GM12878 (cell line): Measurements from ENCODE around the gene RPS3. TPM values are rescaled to one million over a fixed set of nuclear protein-coding genes. Genes with fewer than 3 reads are reported as not detected.

Experiments
- ATAC-seq: fragments of 200-7000 bp; cut with Tn5 transposase; 3 replicates; pipeline ENCODE4 v1.9.1; 2020; ENCODE audit warnings: mild to moderate bottlenecking, moderate library complexity
- BruUV-seq: library from RNA; stranded (reverse); fragments of 400-500 nt; replicated peaks from 2 replicates; lab custom pipeline; 2021; lab: Mats Ljungman, UMichigan
- CTCF ChIA-PET: fragments of 300-600 bp; sonication (Branson Sonifier 250); formaldehyde crosslinking; extraction: SDS; loops from one replicate; lab custom pipeline; 2021; ENCODE audit warnings: inconsistent platforms; lab: Yijun Ruan, JAX
- POLR2A ChIA-PET: fragments of 350-600 bp; formaldehyde crosslinking; extraction: SDS; loops from one replicate; lab custom pipeline; 2021; ENCODE audit warnings: inconsistent platforms; lab: Charles Lee
- RAD21 ChIA-PET: fragments of 300-600 bp; sonication (Branson Sonifier 250); formaldehyde crosslinking; loops from one replicate; lab custom pipeline; 2023; ENCODE audit warnings: antibody characterized with exemption; ENCODE audit not compliant: unreplicated experiment; lab: Charles Lee
- SMC1A ChIA-PET: fragments of 300-600 bp; sonication (Branson Sonifier 250); formaldehyde crosslinking; loops from one replicate; lab custom pipeline; 2023; ENCODE audit not compliant: unreplicated experiment, uncharacterized antibody; lab: Charles Lee
- DNase-seq: peaks from one replicate; pipeline ENCODE4 v3.0.0-alpha.2; 2011; ENCODE audit warnings: low read depth, low spot score
- FAIRE-seq: peaks from 3 replicates; lab custom pipeline; 2011; peaks lifted over from hg19 to GRCh38; lab: Jason Lieb, UNC
- H2AFZ ChIP-seq: 2 replicates; pipeline ENCODE4 v1.6.0; 2011; ENCODE audit warnings: low read depth, low read length, control low read depth; ENCODE audit not compliant: control insufficient read depth
- H3K27ac ChIP-seq: 2 replicates; pipeline ENCODE4 v1.5.1; 2011; ENCODE audit warnings: control low read depth; ENCODE audit not compliant: control insufficient read depth, insufficient read depth
- H3K27me3 ChIP-seq, 2 experiments: replicated peaks in 1 of 2; 2 replicates each; pipeline versions ENCODE4 v1.6.0 to v1.6.1; 2011; ENCODE audit warnings: low read length in 1 of 2; ENCODE audit not compliant: control insufficient read depth in 2 of 2, insufficient read depth in 2 of 2
- H3K36me3 ChIP-seq, 2 experiments: 2 replicates each; pipeline ENCODE4 v1.5.1; 2011; ENCODE audit warnings: low read length in 1 of 2; ENCODE audit not compliant: control insufficient read depth in 2 of 2, insufficient read depth in 2 of 2
- H3K4me1 ChIP-seq: 2 replicates; pipeline ENCODE4 v1.6.1; 2011; ENCODE audit warnings: mild to moderate bottlenecking, low read length, moderate library complexity, mixed read lengths; ENCODE audit not compliant: control insufficient read depth, insufficient read depth
- H3K4me2 ChIP-seq: 2 replicates; pipeline ENCODE4 v1.6.0; 2011; ENCODE audit warnings: control low read depth; ENCODE audit not compliant: control insufficient read depth, insufficient read depth
- H3K4me3 ChIP-seq: fragments of 200-600 bp; sonication (generic); 2 replicates; pipeline ENCODE4 v1.5.1; 2016
- H3K79me2 ChIP-seq: 2 replicates; pipeline ENCODE4 v1.6.0; 2011; ENCODE audit warnings: low read length; ENCODE audit not compliant: control insufficient read depth, insufficient read depth
- H3K9ac ChIP-seq: 2 replicates; pipeline ENCODE4 v1.8.0; 2011; ENCODE audit warnings: low read length, control low read depth, mixed read lengths; ENCODE audit not compliant: control insufficient read depth, insufficient read depth
- H3K9me3 ChIP-seq: replicated peaks from 3 replicates; pipeline ENCODE4 v1.5.1; 2011; ENCODE audit warnings: mild to moderate bottlenecking, low read length; ENCODE audit not compliant: control insufficient read depth, insufficient read depth
- H4K20me1 ChIP-seq: 2 replicates; pipeline ENCODE4 v1.6.0; 2011; ENCODE audit not compliant: control insufficient read depth, insufficient read depth
- BMI1 ChIP-seq: fragments of 450-650 bp; IDR thresholded peaks from 2 replicates; pipeline ENCODE4 v1.6.1; 2016; ENCODE audit warnings: mild to moderate bottlenecking, moderate library complexity, borderline replicate concordance
- CBX5 ChIP-seq: sonication (generic); IDR thresholded peaks from 2 replicates; pipeline ENCODE4 v1.6.1; 2016; ENCODE audit warnings: low read depth, moderate library complexity, mild to moderate bottlenecking, inconsistent platforms
- CHD4 ChIP-seq: fragments of 200-600 bp; sonication (generic); IDR thresholded peaks from 2 replicates; pipeline ENCODE4 v1.6.1; 2016; ENCODE audit warnings: mild to moderate bottlenecking
- FOS ChIP-seq: IDR thresholded peaks from 3 replicates; pipeline ENCODE4 v1.6.1; 2011; ENCODE audit warnings: borderline replicate concordance; ENCODE audit not compliant: insufficient read length; ENCODE audit errors: extremely low read depth
- HDGF ChIP-seq: fragments of 450-650 bp; IDR thresholded peaks from 2 replicates; pipeline ENCODE4 v1.6.1; 2016; ENCODE audit warnings: antibody characterized with exemption
- MEF2A ChIP-seq: IDR thresholded peaks from 2 replicates; pipeline ENCODE4 v1.6.1; 2011; ENCODE audit warnings: low read depth, mild to moderate bottlenecking, low read length, moderate library complexity; ENCODE audit not compliant: insufficient read depth
- NFYB ChIP-seq: IDR thresholded peaks from 2 replicates; pipeline ENCODE4 v1.6.1; 2011; ENCODE audit warnings: low read depth, mild to moderate bottlenecking, low read length, improper control_type of control experiment, moderate library complexity; ENCODE audit not compliant: insufficient read depth
- NR2C1 ChIP-seq: fragments of 450-650 bp; IDR thresholded peaks from 2 replicates; pipeline ENCODE4 v1.6.1; 2017; ENCODE audit warnings: antibody characterized with exemption, mild to moderate bottlenecking, moderate library complexity
- PML ChIP-seq: IDR thresholded peaks from 2 replicates; pipeline ENCODE4 v1.6.1; 2012; ENCODE audit warnings: low read length, inconsistent platforms
- RB1 ChIP-seq: fragments of 450-650 bp; formaldehyde crosslinking; IDR thresholded peaks from 2 replicates; pipeline ENCODE4 v1.6.1; 2017; ENCODE audit warnings: mild to moderate bottlenecking, borderline replicate concordance
- SPI1 ChIP-seq: IDR thresholded peaks from 2 replicates; pipeline ENCODE4 v1.6.1; 2011; ENCODE audit warnings: low read depth, mild to moderate bottlenecking, low read length, moderate library complexity, borderline replicate concordance; ENCODE audit not compliant: insufficient read depth
- STAT3 ChIP-seq: IDR thresholded peaks from 2 replicates; pipeline ENCODE4 v1.6.1; 2011; ENCODE audit warnings: low read depth, low read length, improper control_type of control experiment
- WGBS: methylation state at CpG from one replicate; pipeline ENCODE4 v1.1.6; 2016; ENCODE audit warnings: low lambda C conversion rate; ENCODE audit not compliant: insufficient replicate concordance, insufficient coverage; ENCODE audit errors: missing lambda C conversion rate; 5-methylcytosine and 5-hydroxymethylcytosine counted together
- in situ Hi-C: fragments of 300-500 bp; cut with MboI; formaldehyde crosslinking; loops from 9 replicates; pipeline ENCODE4 v1.14.3; 2018; ENCODE audit warnings: mixed read lengths
- intact Hi-C: fragments of 100-400 bp; cut with micrococcal nuclease; formaldehyde crosslinking; loops from one replicate; pipeline ENCODE4 v1.14.2; 2022; ENCODE audit not compliant: unreplicated experiment
- polyA plus RNA-seq, 11 experiments: library from polyadenylated mRNA; depleted of rRNA in 4 of 11; unstranded in 6 of 11; stranded (reverse) in 5 of 11; fragments of >200 nt; fragmentation: Nextera tagmentation in 4 of 11; fragmentation: Illumina TruSeq in 1 of 11; extraction: Ambion mirVana in 4 of 11; extraction: Trizol in 1 of 11; gene quantifications; 1 replicate in 1 of 11; 2 replicates in 10 of 11; pipeline versions ENCODE4 v1.2.1 to v1.2.3, GENCODE V29; 2011 to 2016; ENCODE audit warnings: inconsistent platforms in 2 of 11, missing spikeins in 2 of 11, low read depth in 1 of 11
- total RNA-seq, 4 experiments: library from RNA; depleted of rRNA in 3 of 4; stranded (reverse); fragments of >200 nt in 3 of 4; fragmentation: Illumina TruSeq in 1 of 4; extraction: Trizol in 1 of 4; gene quantifications; 2 replicates each; pipeline versions ENCODE4 v1.2.1 to v1.2.3, GENCODE V29; 2013 to 2021
- TF ChIP-seq, protein P1 (sequence below): IDR thresholded peaks from 2 replicates; pipeline ENCODE4 v1.6.1; 2012; ENCODE audit warnings: low read length, inconsistent platforms

RPS3 gene
- total and polyA plus RNA-seq, 10 of the 15 experiments (the other 5 are each of a cell fraction or from before 2014, with no cell fraction given): 2,127 to 9,556 (median 4,327) TPM

DNA sequence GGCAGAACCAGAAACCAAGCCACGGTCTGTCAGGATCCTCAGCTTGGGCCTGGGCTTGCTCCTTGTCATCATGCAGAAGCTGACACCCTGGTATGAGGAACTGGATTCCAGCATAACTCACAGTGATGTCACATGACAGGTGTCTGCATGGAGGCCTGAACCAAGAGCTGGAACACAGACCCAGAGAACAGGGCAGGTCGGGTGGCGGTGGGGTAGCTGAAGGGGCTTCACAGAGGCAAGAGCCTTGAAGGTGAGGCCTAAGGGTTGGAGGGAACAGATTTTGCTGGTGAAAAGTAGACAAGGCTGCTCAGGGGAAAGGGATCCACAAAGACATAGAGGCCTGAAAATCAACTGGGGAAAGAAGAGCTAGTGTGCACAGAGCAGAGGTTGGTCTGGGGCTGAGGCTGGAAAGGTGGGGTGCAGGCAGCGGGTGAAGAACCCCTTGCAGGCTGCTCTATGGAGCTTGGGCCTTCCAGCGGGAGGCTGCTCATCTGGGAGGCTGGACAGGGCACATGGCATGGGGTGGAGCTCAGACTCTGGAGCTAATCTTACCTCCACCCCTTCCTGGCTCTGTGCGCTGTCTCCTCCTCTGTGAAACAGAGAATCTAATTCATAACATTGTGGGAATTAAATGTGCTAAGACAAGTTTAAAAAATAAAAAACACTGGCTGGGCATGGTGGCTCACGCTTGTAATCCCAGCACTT is 18.4 kb upstream of the RPS3 start:
- BruUV-seq: no TSS peak
- ATAC-seq (no peak), DNase-seq (no peak), FAIRE-seq (no peak)
- in situ Hi-C loops (loop anchor here (5.0 kb wide), 2 partner anchors 54 to 104 kb away; no protein-coding TSS in a partner anchor), intact Hi-C loops (no loop called here)
- ChIA-PET RAD21 (interaction anchor here (0.8 to 9.8 kb wide), 4 partner anchors 41 to 102 kb away, joined by 3 to 118 read pairs (median 5); no protein-coding TSS in a partner anchor), CTCF (interaction anchor here (0.6 to 17.1 kb wide), 9 partner anchors 12 to 152 kb away, joined by 3 to 406 read pairs (median 4); no protein-coding TSS in a partner anchor), SMC1A (interaction anchor here (1.6 to 8.3 kb wide), 5 partner anchors 8 to 105 kb away, joined by 4 to 89 read pairs (median 7); no protein-coding TSS in a partner anchor), POLR2A (interaction anchor here (1.2 kb wide), 1 partner anchor 28 kb away, joined by 3 read pairs; no protein-coding TSS in a partner anchor)
- Histone ChIP-seq H2AFZ (no peak overlapping the region; the same call in 1 of the 2 replicates), H3K4me3 (no peak overlapping the region), H3K79me2 (no peaks in the 10 kb centered on the region), H3K27ac (no peak overlapping the region), H3K27me3 (no peaks in the 10 kb centered on the region), H3K4me2 (no peak overlapping the region), H4K20me1 (no peaks in the 10 kb centered on the region), H3K36me3 (no peaks in the 10 kb centered on the region), H3K4me1 (no peaks in the 10 kb centered on the region; the same call in 1 of the 2 replicates), H3K9ac (no peak overlapping the region), H3K9me3 (no peaks in the 10 kb centered on the region)
- TF ChIP-seq SPI1 (peak; percentile 41; the same call in 1 of the 2 replicates), FOS (no peak)
- WGBS: 47% methylated on average over 6 of the region's 7 CpGs

DNA sequence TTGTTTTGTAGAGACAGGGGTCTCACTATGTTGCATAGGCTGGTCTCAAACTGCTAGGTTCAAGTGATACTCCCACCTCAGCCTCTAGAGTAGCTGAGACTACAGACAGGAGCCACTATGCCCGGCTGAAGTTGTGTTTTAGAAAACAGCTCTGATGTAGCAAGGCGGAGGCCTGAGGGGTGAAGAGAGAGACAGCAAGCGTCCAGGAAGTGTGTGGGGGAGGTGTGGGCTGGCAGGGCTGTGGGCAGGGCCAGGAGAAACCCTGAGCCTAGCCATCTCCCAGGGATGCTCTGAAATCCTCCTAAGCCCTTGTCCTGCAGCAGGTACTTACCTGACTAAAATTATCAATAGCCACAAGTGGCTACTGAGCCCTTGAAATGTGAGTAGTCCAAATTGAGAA is 16.1 kb upstream of the RPS3 start:
- no peak overlapping the region for H3K4me2 ChIP-seq
- POLR2A ChIA-PET: no interaction called here
- SMC1A ChIA-PET: interaction anchor here (1.2 to 8.3 kb wide), 6 partner anchors 37 to 107 kb away, joined by 4 to 89 read pairs (median 12); no protein-coding TSS in a partner anchor
- FAIRE-seq: no peak
- no peaks in the 10 kb centered on the region for H3K9me3 ChIP-seq
- ATAC-seq: peak; percentile 47
- RAD21 ChIA-PET: interaction anchor here (1.5 to 9.8 kb wide), 6 partner anchors 11 to 105 kb away, joined by 4 to 118 read pairs (median 8); partner anchors contain the start of gene ARRB1
- 3% methylated on average over 3 of the region's 3 CpGs for WGBS
- H3K4me3 ChIP-seq: no peak overlapping the region
- no TSS peak for BruUV-seq
- peaks cover under 1% of the 10 kb centered on the region; the same call in 1 of the 2 replicates for H3K4me1 ChIP-seq
- H4K20me1 ChIP-seq: no peaks in the 10 kb centered on the region
- intact Hi-C loops: no loop called here
- no peak overlapping the region for H2AFZ ChIP-seq
- H3K27me3 ChIP-seq: no peaks in the 10 kb centered on the region
- in situ Hi-C loops: loop anchor here (5.0 kb wide), 2 partner anchors 56 to 106 kb away; no protein-coding TSS in a partner anchor
- no peak for DNase-seq
- CTCF ChIA-PET: interaction anchor here (1.0 to 17.1 kb wide), 7 partner anchors 14 to 135 kb away, joined by 3 to 406 read pairs (median 3); no protein-coding TSS in a partner anchor
- TF ChIP-seq HDGF (no peak), BMI1 (no peak), PML (no peak), NR2C1 (no peak), STAT3 (no peak), CBX5 (no peak), RB1 (no peak), MEF2A (no peak), NFYB (no peak), CHD4 (no peak)
- TF ChIP-seq, protein P1, sequence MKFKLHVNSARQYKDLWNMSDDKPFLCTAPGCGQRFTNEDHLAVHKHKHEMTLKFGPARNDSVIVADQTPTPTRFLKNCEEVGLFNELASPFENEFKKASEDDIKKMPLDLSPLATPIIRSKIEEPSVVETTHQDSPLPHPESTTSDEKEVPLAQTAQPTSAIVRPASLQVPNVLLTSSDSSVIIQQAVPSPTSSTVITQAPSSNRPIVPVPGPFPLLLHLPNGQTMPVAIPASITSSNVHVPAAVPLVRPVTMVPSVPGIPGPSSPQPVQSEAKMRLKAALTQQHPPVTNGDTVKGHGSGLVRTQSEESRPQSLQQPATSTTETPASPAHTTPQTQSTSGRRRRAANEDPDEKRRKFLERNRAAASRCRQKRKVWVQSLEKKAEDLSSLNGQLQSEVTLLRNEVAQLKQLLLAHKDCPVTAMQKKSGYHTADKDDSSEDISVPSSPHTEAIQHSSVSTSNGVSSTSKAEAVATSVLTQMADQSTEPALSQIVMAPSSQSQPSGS: no peak
- H3K9ac ChIP-seq: no peak overlapping the region
- no peaks in the 10 kb centered on the region for H3K79me2 ChIP-seq
- no peaks in the 10 kb centered on the region for H3K36me3 ChIP-seq
- H3K27ac ChIP-seq: no peak overlapping the region
